SU-DHL-6 (cell line): ENCODE measurements around the gene AMN1.

Experiments used
- H2AFZ ChIP-seq: fragments of 200-600 bp; sonication (generic); 2 replicates; pipeline ENCODE4 v1.6.1; 2014; ENCODE audit warnings: low read depth, mild to moderate bottlenecking, moderate library complexity, mixed read lengths, antibody characterized with exemption, low read length; ENCODE audit not compliant: severe bottlenecking
- H3F3A ChIP-seq: fragments of 200-600 bp; shearing (Covaris generic); 2 replicates; pipeline ENCODE4 v1.6.0; 2016; ENCODE audit warnings: antibody characterized with exemption, mild to moderate bottlenecking; ENCODE audit not compliant: insufficient read depth
- H3K27ac ChIP-seq: fragments of 200-600 bp; sonication (generic); 2 replicates; pipeline ENCODE4 v1.5.1; 2016; ENCODE audit warnings: low read depth, mild to moderate bottlenecking, low read length, moderate library complexity, mixed read lengths
- H3K27me3 ChIP-seq: fragments of 200-600 bp; sonication (generic), shearing (Covaris generic); 2 replicates; pipeline ENCODE4 v1.6.0; 2014; ENCODE audit warnings: mild to moderate bottlenecking, low read length
- H3K36me3 ChIP-seq: fragments of 200-600 bp; sonication (generic); 2 replicates; pipeline ENCODE4 v1.6.1; 2014; ENCODE audit warnings: mild to moderate bottlenecking, low read length, mixed read lengths
- H3K4me2 ChIP-seq: fragments of 300-600, 200-600 bp; shearing (Covaris generic), sonication (generic); 2 replicates; pipeline ENCODE4 v1.6.0; 2014; ENCODE audit warnings: low read length, low read depth, mild to moderate bottlenecking; ENCODE audit not compliant: poor library complexity, severe bottlenecking
- H3K4me3 ChIP-seq: fragments of 200-600 bp; sonication (generic); 2 replicates; pipeline ENCODE4 v1.5.1; 2014; ENCODE audit warnings: antibody characterized with exemption, low read length, mild to moderate bottlenecking, mixed read lengths; ENCODE audit not compliant: insufficient read depth, poor library complexity, severe bottlenecking
- H3K79me2 ChIP-seq: fragments of 200-600 bp; sonication (generic); 2 replicates; pipeline ENCODE4 v1.6.1; 2014; ENCODE audit warnings: mild to moderate bottlenecking, low read length, moderate library complexity; ENCODE audit not compliant: insufficient read depth
- H3K9ac ChIP-seq: fragments of 200-600 bp; sonication (generic); 2 replicates; pipeline ENCODE4 v1.7.0; 2014; ENCODE audit warnings: mild to moderate bottlenecking, low read length
- H3K9me2 ChIP-seq: fragments of 200-600 bp; sonication (generic); replicated peaks from 2 replicates; pipeline ENCODE4 v1.6.1; 2014; ENCODE audit warnings: low read length; ENCODE audit not compliant: insufficient read depth
- H3K9me3 ChIP-seq: fragments of 200-600 bp; sonication (generic); 2 replicates; pipeline ENCODE4 v1.6.1; 2014; ENCODE audit warnings: low read length, mixed read lengths; ENCODE audit not compliant: insufficient read depth
- H4K20me1 ChIP-seq: fragments of 200-600 bp; sonication (generic); 2 replicates; pipeline ENCODE4 v1.6.1; 2014; ENCODE audit warnings: low read depth, mild to moderate bottlenecking, antibody characterized with exemption, low read length, moderate library complexity, mixed read lengths
- EZH2phosphoT487 ChIP-seq: fragments of 200-600 bp; sonication (generic), shearing (Covaris generic); conservative IDR thresholded peaks from 2 replicates; pipeline ENCODE4 v1.6.1; 2018; ENCODE audit warnings: mild to moderate bottlenecking, antibody characterized with exemption, low read length, moderate library complexity, mixed read lengths
- TF ChIP-seq, protein P1 (sequence below): fragments of 200-600 bp; sonication (generic); IDR thresholded peaks from one replicate; pipeline ENCODE4 v1.5.1; 2017; ENCODE audit warnings: antibody characterized with exemption, mild to moderate bottlenecking, low read length, moderate library complexity; ENCODE audit not compliant: insufficient read depth, poor library complexity, severe bottlenecking

The AMN1 gene

DNA sequence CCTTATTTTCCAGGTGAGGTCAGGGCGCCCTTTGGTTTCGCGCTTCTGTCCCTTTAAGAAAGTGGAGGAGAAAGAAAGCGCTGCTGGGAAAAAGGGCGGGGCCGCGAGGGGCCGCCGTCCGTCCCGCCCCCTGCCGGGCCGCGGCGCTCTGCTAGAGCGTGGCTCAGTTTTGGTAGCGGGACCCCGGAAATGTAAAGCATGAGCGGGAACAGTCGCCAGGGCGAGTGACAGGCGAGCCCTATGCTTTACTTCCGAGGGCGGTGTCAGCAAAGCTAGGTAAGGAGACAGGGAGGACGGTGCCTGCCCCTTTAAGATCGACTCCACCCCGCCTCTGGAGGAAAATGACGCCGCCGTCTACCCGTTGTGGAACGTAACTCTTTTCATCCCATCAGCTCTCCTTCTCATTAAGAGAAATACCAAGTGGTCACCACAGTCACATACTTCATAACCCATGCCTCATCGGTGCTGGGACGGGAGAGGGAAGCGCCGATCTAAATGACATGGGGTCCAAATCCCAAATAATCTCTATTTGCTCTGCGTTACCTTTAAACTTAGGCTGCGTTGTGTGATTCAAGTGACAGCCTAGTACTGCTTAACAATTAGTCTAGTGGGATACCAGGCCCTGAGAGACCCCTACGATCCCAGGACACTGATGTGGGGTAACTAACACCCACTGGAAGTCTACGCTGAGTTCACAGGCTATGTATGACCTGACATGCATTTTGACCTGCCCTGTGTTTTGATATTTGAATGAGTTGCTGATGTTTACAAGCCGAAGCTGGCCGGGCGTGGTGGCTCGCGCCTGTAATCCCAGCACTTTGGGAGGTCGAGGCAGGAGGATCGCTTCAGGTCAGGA lies 69.5 kb downstream of the AMN1 start, which contains the start of gene ETFBKMT:
ETFBKMT (plus strand) TSS at position 602 of the 856 bp plus-strand sequence. CDS start 2,266 bp downstream, outside the sequence.
- no peaks in the 10 kb centered on the region for H3K9me3 ChIP-seq
- no peaks in the 10 kb centered on the region for H4K20me1 ChIP-seq
- peak within 1 kb of the TSS; percentile 94 for H3K4me2 ChIP-seq
- no peaks in the 10 kb centered on the region for H3K9me2 ChIP-seq
- H3F3A ChIP-seq: peaks cover 21% of the 10 kb centered on the region
- no peaks in the 10 kb centered on the region for H3K36me3 ChIP-seq
- peak within 1 kb of the TSS; percentile 77 for H3K4me3 ChIP-seq
- H3K27ac ChIP-seq: peak within 1 kb of the TSS; percentile 71
- peak within 1 kb of the TSS; percentile 90 for H2AFZ ChIP-seq
- TF ChIP-seq EZH2phosphoT487: no peak
- TF ChIP-seq, protein P1, sequence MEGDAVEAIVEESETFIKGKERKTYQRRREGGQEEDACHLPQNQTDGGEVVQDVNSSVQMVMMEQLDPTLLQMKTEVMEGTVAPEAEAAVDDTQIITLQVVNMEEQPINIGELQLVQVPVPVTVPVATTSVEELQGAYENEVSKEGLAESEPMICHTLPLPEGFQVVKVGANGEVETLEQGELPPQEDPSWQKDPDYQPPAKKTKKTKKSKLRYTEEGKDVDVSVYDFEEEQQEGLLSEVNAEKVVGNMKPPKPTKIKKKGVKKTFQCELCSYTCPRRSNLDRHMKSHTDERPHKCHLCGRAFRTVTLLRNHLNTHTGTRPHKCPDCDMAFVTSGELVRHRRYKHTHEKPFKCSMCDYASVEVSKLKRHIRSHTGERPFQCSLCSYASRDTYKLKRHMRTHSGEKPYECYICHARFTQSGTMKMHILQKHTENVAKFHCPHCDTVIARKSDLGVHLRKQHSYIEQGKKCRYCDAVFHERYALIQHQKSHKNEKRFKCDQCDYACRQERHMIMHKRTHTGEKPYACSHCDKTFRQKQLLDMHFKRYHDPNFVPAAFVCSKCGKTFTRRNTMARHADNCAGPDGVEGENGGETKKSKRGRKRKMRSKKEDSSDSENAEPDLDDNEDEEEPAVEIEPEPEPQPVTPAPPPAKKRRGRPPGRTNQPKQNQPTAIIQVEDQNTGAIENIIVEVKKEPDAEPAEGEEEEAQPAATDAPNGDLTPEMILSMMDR: no peak
- H3K27me3 ChIP-seq: no peaks in the 10 kb centered on the region
- H3K9ac ChIP-seq: peak within 1 kb of the TSS; percentile 74
- no peaks in the 10 kb centered on the region for H3K79me2 ChIP-seq

DNA sequence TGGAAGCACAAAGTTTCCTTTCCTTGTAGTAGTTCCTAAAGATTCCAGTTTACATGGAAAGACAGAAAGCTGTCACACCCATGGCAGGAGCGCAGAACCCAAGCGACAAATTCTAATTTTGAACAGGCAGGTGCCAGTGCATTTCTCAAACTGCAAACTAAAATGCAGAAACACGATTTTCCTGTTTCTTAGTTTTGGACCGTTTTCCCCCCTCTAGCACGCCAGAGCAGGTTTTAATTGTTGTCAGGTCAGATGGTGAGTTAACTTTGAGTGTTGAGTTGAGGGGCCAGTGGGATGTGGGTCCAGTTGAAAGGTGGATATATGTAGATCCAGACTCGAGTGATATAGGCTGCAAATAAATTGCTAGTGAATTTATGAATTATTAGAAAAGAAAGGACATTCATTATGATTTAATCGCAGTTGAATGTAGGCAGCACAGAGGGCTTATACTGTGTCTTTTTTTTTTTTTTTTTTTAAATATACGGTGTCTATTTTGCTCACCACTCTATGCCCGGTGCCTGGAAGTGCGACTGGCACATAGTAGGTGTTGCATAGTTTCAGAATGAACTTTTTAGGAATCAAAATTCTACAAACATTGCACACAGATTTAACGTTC lies 70.2 kb downstream of the AMN1 start:
- Histone ChIP-seq H3K27me3 (no peaks in the 10 kb centered on the region), H3K27ac (peak overlapping the region; percentile 31; the same call in 1 of the 2 replicates), H2AFZ (peak overlapping the region; percentile 66), H4K20me1 (no peaks in the 10 kb centered on the region), H3K4me3 (peak overlapping the region; percentile 44), H3K9ac (peak overlapping the region; percentile 49), H3F3A (peaks cover 21% of the 10 kb centered on the region), H3K4me2 (peak overlapping the region; percentile 73), H3K79me2 (no peaks in the 10 kb centered on the region), H3K9me3 (no peaks in the 10 kb centered on the region), H3K36me3 (no peaks in the 10 kb centered on the region), H3K9me2 (no peaks in the 10 kb centered on the region)
- TF ChIP-seq EZH2phosphoT487: no peak
- TF ChIP-seq, protein P1: no peak

DNA sequence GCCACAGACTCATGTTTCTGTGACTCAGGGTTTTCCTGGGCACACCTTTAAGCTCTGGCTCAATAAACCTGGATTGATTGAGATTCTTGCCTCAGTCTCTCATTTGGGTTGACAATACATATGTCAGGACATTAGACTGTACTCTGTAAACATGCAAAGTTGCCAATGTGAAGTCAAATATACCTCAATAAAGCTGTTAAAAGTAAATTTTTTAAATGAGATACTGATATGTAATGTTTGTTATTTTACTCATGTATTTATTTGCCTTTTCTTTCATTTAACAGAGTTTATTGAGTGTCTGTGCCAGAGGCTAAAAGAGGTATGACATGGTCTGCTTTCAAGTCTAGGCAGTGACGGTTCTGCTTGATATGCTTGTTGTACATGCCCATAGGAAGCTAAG lies 73.0 kb downstream of the AMN1 start:
- Histone ChIP-seq H3K9ac (no peak overlapping the region), H2AFZ (no peak overlapping the region), H3K4me3 (no peak overlapping the region), H3K4me2 (no peak overlapping the region), H3K9me3 (no peaks in the 10 kb centered on the region), H4K20me1 (no peaks in the 10 kb centered on the region), H3K27me3 (no peaks in the 10 kb centered on the region), H3K79me2 (no peaks in the 10 kb centered on the region), H3K36me3 (no peaks in the 10 kb centered on the region), H3F3A (peaks cover 16% of the 10 kb centered on the region), H3K27ac (no peak overlapping the region), H3K9me2 (no peaks in the 10 kb centered on the region)
- no peak for TF ChIP-seq EZH2phosphoT487
- TF ChIP-seq, protein P1: no peak
